Measurements from ENCODE around the gene MYRIP.

MYRIP gene

DNA sequence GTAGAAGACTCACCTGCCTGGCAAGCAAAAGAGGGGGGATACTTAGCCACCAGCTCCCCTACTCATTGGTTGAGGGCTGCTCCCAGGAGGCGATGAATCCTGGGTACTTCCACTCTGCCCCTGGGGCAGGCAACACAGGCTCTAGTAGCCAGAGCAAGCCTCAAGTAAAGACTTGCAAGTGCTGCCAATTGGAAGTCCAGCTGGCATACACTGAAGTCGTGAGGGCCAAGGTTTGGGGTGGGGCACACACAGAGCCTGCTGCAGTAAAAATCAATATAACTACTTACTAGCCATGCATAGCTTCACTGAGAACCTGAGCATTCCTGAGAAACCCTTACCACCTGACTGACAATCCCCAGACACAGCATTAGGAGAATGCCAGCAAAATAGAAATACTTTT is 377.1 kb downstream of the MYRIP start:
- Histone ChIP-seq H3K4ac (ENCODE audit: low read depth, low read length) (no peak overlapping the region), H3K18ac (ENCODE audit: low read length) (no peak overlapping the region), H2BK120ac (ENCODE audit: low read depth, low read length) (no peak overlapping the region), H4K5ac (ENCODE audit: low read length) (no peak overlapping the region), H3K56ac (ENCODE audit: low read length) (no peak overlapping the region), H2BK15ac (replicated peaks; ENCODE audit: low read depth) (no peak overlapping the region), H2AK5ac (ENCODE audit: low read length) (no peak overlapping the region), H3K27me3 (ENCODE audit: insufficient read depth, low read length, poor library complexity) (no peaks in the 10 kb centered on the region), H3K4me2 (ENCODE audit: low read length) (no peak overlapping the region), H3K9ac (ENCODE audit: low read length) (no peak overlapping the region), H3K36me3 (ENCODE audit: control insufficient read depth, insufficient read depth, low read length) (no peaks in the 10 kb centered on the region), H2BK5ac (ENCODE audit: low read length) (no peak overlapping the region), H3K79me1 (ENCODE audit: low read length) (no peaks in the 10 kb centered on the region), H4K8ac (ENCODE audit: low read depth, low read length) (no peak overlapping the region), H3K23ac (ENCODE audit: low read length) (no peak overlapping the region), H3K27ac (ENCODE audit: low read depth, low read length) (no peak overlapping the region), H3K4me1 (ENCODE audit: control insufficient read depth, low read depth, low read length) (no peaks in the 10 kb centered on the region), H3K79me2 (ENCODE audit: control insufficient read depth, insufficient read depth, low read length) (no peaks in the 10 kb centered on the region), H3K4me3 (ENCODE audit: low read length) (no peak overlapping the region)
- WGBS (ENCODE audit: extremely low coverage, insufficient coverage, low lambda C conversion rate), result no CpG with 5 or more reads among the region's 2 CpGs
- DNase-seq, result no peak

GRCh38 chr3:40187945-40188344 is 378.5 kb downstream of the MYRIP start:
- Histone ChIP-seq H3K27me3 (ENCODE audit: insufficient read depth, low read length, poor library complexity) (no peaks in the 10 kb centered on the region), H3K23ac (ENCODE audit: low read length) (no peak overlapping the region), H4K8ac (ENCODE audit: low read depth, low read length) (no peak overlapping the region), H3K4ac (ENCODE audit: low read depth, low read length) (no peak overlapping the region), H4K5ac (ENCODE audit: low read length) (no peak overlapping the region), H3K18ac (ENCODE audit: low read length) (no peak overlapping the region), H3K4me1 (ENCODE audit: control insufficient read depth, low read depth, low read length) (peaks cover 2% of the 10 kb centered on the region), H2BK120ac (ENCODE audit: low read depth, low read length) (no peak overlapping the region), H3K56ac (ENCODE audit: low read length) (no peak overlapping the region), H2BK15ac (replicated peaks; ENCODE audit: low read depth) (no peak overlapping the region), H3K4me2 (ENCODE audit: low read length) (no peak overlapping the region), H2AK5ac (ENCODE audit: low read length) (no peak overlapping the region), H3K79me2 (ENCODE audit: control insufficient read depth, insufficient read depth, low read length) (no peaks in the 10 kb centered on the region), H2BK5ac (ENCODE audit: low read length) (no peak overlapping the region), H3K36me3 (ENCODE audit: control insufficient read depth, insufficient read depth, low read length) (no peaks in the 10 kb centered on the region), H3K9ac (ENCODE audit: low read length) (no peak overlapping the region), H3K79me1 (ENCODE audit: low read length) (no peaks in the 10 kb centered on the region), H3K4me3 (ENCODE audit: low read length) (no peak overlapping the region), H3K27ac (ENCODE audit: low read depth, low read length) (no peak overlapping the region)
- DNase-seq, result no peak
- WGBS (ENCODE audit: extremely low coverage, insufficient coverage, low lambda C conversion rate), result no CpG with 5 or more reads among the region's 3 CpGs

DNA sequence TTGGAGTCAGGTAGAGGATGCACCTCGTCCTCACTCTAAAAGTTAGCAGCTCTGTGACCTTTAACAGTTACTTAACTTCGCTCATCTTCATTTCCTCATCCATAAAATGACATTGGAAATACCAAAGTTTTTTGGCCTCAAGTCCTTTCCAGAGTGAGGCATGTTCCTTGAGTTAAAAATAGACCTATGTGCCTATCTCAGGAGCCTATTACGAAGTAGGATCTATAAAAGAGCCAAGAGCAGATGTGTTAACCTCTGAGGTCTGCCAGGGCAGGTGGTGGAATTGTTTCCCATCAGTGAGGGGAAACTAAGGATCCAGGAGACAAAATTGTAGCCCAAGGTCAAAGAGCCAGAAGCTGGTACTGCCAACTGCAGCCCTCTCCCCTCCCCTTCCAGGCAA is 379.7 kb downstream of the MYRIP start:
- Histone ChIP-seq H3K4me2 (ENCODE audit: low read length) (no peak overlapping the region), H4K5ac (ENCODE audit: low read length) (no peak overlapping the region), H2BK15ac (replicated peaks; ENCODE audit: low read depth) (no peak overlapping the region), H3K18ac (ENCODE audit: low read length) (no peak overlapping the region), H2BK120ac (ENCODE audit: low read depth, low read length) (no peak overlapping the region), H3K79me1 (ENCODE audit: low read length) (no peaks in the 10 kb centered on the region), H3K4me1 (ENCODE audit: control insufficient read depth, low read depth, low read length) (peaks cover 2% of the 10 kb centered on the region), H2BK5ac (ENCODE audit: low read length) (no peak overlapping the region), H2AK5ac (ENCODE audit: low read length) (no peak overlapping the region), H3K56ac (ENCODE audit: low read length) (no peak overlapping the region), H3K4ac (ENCODE audit: low read depth, low read length) (no peak overlapping the region), H3K79me2 (ENCODE audit: control insufficient read depth, insufficient read depth, low read length) (no peaks in the 10 kb centered on the region), H3K4me3 (ENCODE audit: low read length) (no peak overlapping the region), H3K9ac (ENCODE audit: low read length) (no peak overlapping the region), H3K27ac (ENCODE audit: low read depth, low read length) (no peak overlapping the region), H3K23ac (ENCODE audit: low read length) (no peak overlapping the region), H4K8ac (ENCODE audit: low read depth, low read length) (no peak overlapping the region), H3K36me3 (ENCODE audit: control insufficient read depth, insufficient read depth, low read length) (no peaks in the 10 kb centered on the region), H3K27me3 (ENCODE audit: insufficient read depth, low read length, poor library complexity) (no peaks in the 10 kb centered on the region)
- WGBS (ENCODE audit: extremely low coverage, insufficient coverage, low lambda C conversion rate), result no CpG with 5 or more reads among the region's 3 CpGs
- no peak for DNase-seq

DNA sequence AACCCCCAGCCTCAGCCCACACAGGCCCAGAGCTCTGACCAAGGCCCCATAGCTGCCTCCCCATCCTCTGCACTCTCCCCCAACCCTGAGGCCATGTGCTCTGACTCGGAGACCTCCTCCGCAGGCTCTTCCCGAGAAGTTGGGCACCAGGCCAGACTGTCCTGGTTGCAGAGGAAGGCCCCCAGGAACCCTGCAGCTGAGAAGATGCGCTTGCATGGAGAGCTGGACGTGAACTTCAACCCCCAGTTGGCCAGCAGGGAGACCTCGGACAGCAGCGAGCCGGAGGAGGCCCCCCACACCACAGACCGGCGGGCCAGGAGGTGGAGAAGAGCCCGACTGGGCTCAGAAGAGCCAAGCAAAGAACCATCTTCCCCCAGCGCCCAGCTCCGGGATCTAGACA is 380.6 kb downstream of the MYRIP start:
- Histone ChIP-seq H2AK5ac (ENCODE audit: low read length) (no peak overlapping the region), H3K36me3 (ENCODE audit: control insufficient read depth, insufficient read depth, low read length) (no peaks in the 10 kb centered on the region), H3K27me3 (ENCODE audit: insufficient read depth, low read length, poor library complexity) (no peaks in the 10 kb centered on the region), H3K9ac (ENCODE audit: low read length) (no peak overlapping the region), H2BK15ac (replicated peaks; ENCODE audit: low read depth) (no peak overlapping the region), H3K23ac (ENCODE audit: low read length) (no peak overlapping the region), H3K4me2 (ENCODE audit: low read length) (no peak overlapping the region), H2BK120ac (ENCODE audit: low read depth, low read length) (no peak overlapping the region), H3K18ac (ENCODE audit: low read length) (no peak overlapping the region), H4K8ac (ENCODE audit: low read depth, low read length) (no peak overlapping the region), H2BK5ac (ENCODE audit: low read length) (no peak overlapping the region), H3K27ac (ENCODE audit: low read depth, low read length) (no peak overlapping the region), H4K5ac (ENCODE audit: low read length) (no peak overlapping the region), H3K4ac (ENCODE audit: low read depth, low read length) (no peak overlapping the region), H3K56ac (ENCODE audit: low read length) (no peak overlapping the region), H3K79me1 (ENCODE audit: low read length) (no peaks in the 10 kb centered on the region), H3K79me2 (ENCODE audit: control insufficient read depth, insufficient read depth, low read length) (no peaks in the 10 kb centered on the region), H3K4me1 (ENCODE audit: control insufficient read depth, low read depth, low read length) (peaks cover 2% of the 10 kb centered on the region), H3K4me3 (ENCODE audit: low read length) (no peak overlapping the region)
- no peak for DNase-seq
- WGBS (ENCODE audit: extremely low coverage, insufficient coverage, low lambda C conversion rate), result no CpG with 5 or more reads among the region's 13 CpGs

DNA sequence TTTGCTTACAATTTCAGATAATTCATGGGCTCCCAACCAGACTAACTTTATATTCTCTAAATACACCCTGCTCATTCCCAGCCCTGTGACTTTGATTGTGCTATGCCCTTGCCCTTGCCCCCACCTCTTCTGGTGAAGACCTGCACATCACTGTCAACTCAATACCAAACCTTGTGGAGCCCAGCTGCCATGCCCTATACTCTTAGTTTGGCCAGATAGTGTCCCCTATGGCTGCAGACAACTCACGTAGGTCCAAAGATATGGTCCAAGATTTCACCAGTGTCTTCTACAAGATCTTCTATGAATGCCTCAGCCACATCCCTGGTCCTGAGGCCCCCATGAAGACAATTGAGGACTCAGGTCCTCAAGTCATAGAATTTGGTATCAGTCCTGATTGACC is 381.8 kb downstream of the MYRIP start:
- Histone ChIP-seq H3K4me2 (ENCODE audit: low read length) (no peak overlapping the region), H3K9ac (ENCODE audit: low read length) (no peak overlapping the region), H3K23ac (ENCODE audit: low read length) (no peak overlapping the region), H3K27ac (ENCODE audit: low read depth, low read length) (no peak overlapping the region), H3K56ac (ENCODE audit: low read length) (no peak overlapping the region), H3K18ac (ENCODE audit: low read length) (no peak overlapping the region), H2BK120ac (ENCODE audit: low read depth, low read length) (no peak overlapping the region), H2BK5ac (ENCODE audit: low read length) (no peak overlapping the region), H2BK15ac (replicated peaks; ENCODE audit: low read depth) (no peak overlapping the region), H2AK5ac (ENCODE audit: low read length) (no peak overlapping the region), H3K27me3 (ENCODE audit: insufficient read depth, low read length, poor library complexity) (no peaks in the 10 kb centered on the region), H3K36me3 (ENCODE audit: control insufficient read depth, insufficient read depth, low read length) (no peaks in the 10 kb centered on the region), H3K79me1 (ENCODE audit: low read length) (no peaks in the 10 kb centered on the region), H3K4me1 (ENCODE audit: control insufficient read depth, low read depth, low read length) (peaks cover 2% of the 10 kb centered on the region), H4K5ac (ENCODE audit: low read length) (no peak overlapping the region), H3K4me3 (ENCODE audit: low read length) (no peak overlapping the region), H4K8ac (ENCODE audit: low read depth, low read length) (no peak overlapping the region), H3K4ac (ENCODE audit: low read depth, low read length) (no peak overlapping the region), H3K79me2 (ENCODE audit: control insufficient read depth, insufficient read depth, low read length) (no peaks in the 10 kb centered on the region)
- WGBS (ENCODE audit: extremely low coverage, insufficient coverage, low lambda C conversion rate), result no CpG with 5 or more reads among the region's 1 CpG
- DNase-seq, result no peak

DNA sequence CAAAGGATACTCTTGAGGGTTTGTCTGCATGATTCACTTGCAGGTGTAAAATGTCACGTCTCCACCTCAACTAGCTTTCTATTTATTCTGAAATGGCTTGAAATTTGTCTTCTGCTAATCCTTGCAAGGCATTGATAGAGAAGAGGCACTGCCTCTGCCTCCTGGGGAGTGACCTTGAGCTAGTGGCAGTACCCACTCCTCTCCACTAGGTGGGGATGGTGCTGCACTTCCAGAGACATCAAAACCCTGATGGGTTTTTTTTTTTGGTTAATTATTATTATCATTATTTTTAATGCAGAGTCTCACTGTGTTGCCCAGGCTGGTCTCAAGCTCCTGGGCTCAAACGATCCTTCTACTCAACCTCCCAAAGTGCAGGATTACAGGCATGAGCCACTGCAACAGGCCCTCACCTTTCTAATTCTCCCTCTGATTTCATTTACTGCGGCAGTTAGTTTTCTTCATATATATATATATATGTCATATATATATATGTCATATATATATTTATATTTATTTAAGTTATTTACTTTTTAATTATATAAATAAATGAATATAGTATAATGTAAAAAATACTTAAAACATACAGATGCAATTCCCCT is 382.5 kb downstream of the MYRIP start:
- DNase-seq, result peak; percentile 68
- Histone ChIP-seq H3K4me3 (ENCODE audit: low read length) (no peak overlapping the region), H2AK5ac (ENCODE audit: low read length) (no peak overlapping the region), H3K79me1 (ENCODE audit: low read length) (no peaks in the 10 kb centered on the region), H3K56ac (ENCODE audit: low read length) (no peak overlapping the region), H2BK5ac (ENCODE audit: low read length) (no peak overlapping the region), H3K27me3 (ENCODE audit: insufficient read depth, low read length, poor library complexity) (no peaks in the 10 kb centered on the region), H3K23ac (ENCODE audit: low read length) (no peak overlapping the region), H4K8ac (ENCODE audit: low read depth, low read length) (no peak overlapping the region), H4K5ac (ENCODE audit: low read length) (no peak overlapping the region), H2BK120ac (ENCODE audit: low read depth, low read length) (no peak overlapping the region), H3K4ac (ENCODE audit: low read depth, low read length) (no peak overlapping the region), H3K9ac (ENCODE audit: low read length) (no peak overlapping the region), H2BK15ac (replicated peaks; ENCODE audit: low read depth) (no peak overlapping the region), H3K18ac (ENCODE audit: low read length) (no peak overlapping the region), H3K4me1 (ENCODE audit: control insufficient read depth, low read depth, low read length) (peaks cover 2% of the 10 kb centered on the region), H3K79me2 (ENCODE audit: control insufficient read depth, insufficient read depth, low read length) (no peaks in the 10 kb centered on the region), H3K36me3 (ENCODE audit: control insufficient read depth, insufficient read depth, low read length) (no peaks in the 10 kb centered on the region), H3K4me2 (ENCODE audit: low read length) (no peak overlapping the region), H3K27ac (ENCODE audit: low read depth, low read length) (no peak overlapping the region)
- no CpG with 5 or more reads among the region's 3 CpGs for WGBS (ENCODE audit: extremely low coverage, insufficient coverage, low lambda C conversion rate)
